Cardiac muscle cell (in vitro differentiated cells and primary cell): ENCODE measurements around the gene CHN2. TPM values are rescaled to one million over a fixed set of nuclear protein-coding genes. Genes with fewer than 3 reads are reported as not detected.
A peak's percentile ranks its signal among the peaks of the same experiment; 100 is the strongest.

ENCODE experiments used
- DNase-seq, 2 donors: peaks; one replicate each; pipeline versions ENCODE4 v3.0.0 to v3.0.0-alpha.2; 2010 to 2017; ENCODE audit warnings: low read depth in 1 of 2, low spot score in 1 of 2
- H3K27ac ChIP-seq: fragments of 200-600 bp; sonication (generic); 2 replicates; pipeline ENCODE4 v1.5.1; 2016
- H3K27me3 ChIP-seq: fragments of 200-600 bp; sonication (generic); 2 replicates; pipeline ENCODE4 v1.6.0; 2016; ENCODE audit warnings: control low read depth
- H3K36me3 ChIP-seq: fragments of 200-600 bp; sonication (generic); 2 replicates; pipeline ENCODE4 v1.5.1; 2016; ENCODE audit warnings: control low read depth
- H3K4me1 ChIP-seq: fragments of 200-600 bp; sonication (generic); 2 replicates; pipeline ENCODE4 v1.8.1; 2017; ENCODE audit warnings: low read depth, mild to moderate bottlenecking, mixed run types
- H3K4me3 ChIP-seq: fragments of 200-600 bp; sonication (generic); 2 replicates; pipeline ENCODE4 v1.5.1; 2016; ENCODE audit warnings: mild to moderate bottlenecking
- H3K9me3 ChIP-seq: fragments of 200-600 bp; sonication (generic); 2 replicates; pipeline ENCODE4 v1.5.1; 2017; ENCODE audit warnings: low read depth, mild to moderate bottlenecking, control low read depth
- CTCF ChIP-seq: IDR thresholded peaks from 2 replicates; pipeline ENCODE4 v1.5.1; 2012; ENCODE audit warnings: low read depth, mild to moderate bottlenecking, low read length
- polyA plus RNA-seq: library from polyadenylated mRNA; unstranded; fragments of >200 nt; fragmentation: Nextera tagmentation; extraction: Ambion mirVana; gene quantifications from 2 replicates; pipeline ENCODE4 v1.2.1, GENCODE V29; 2016
- total RNA-seq: library from RNA; depleted of rRNA; stranded (reverse); fragments of >200 nt; gene quantifications from 2 replicates; pipeline ENCODE4 v1.2.3, GENCODE V29; 2016

CHN2 gene
- total and polyA plus RNA-seq, 2 experiments from 2014 or later = 16.0 to 30.5 TPM

DNA sequence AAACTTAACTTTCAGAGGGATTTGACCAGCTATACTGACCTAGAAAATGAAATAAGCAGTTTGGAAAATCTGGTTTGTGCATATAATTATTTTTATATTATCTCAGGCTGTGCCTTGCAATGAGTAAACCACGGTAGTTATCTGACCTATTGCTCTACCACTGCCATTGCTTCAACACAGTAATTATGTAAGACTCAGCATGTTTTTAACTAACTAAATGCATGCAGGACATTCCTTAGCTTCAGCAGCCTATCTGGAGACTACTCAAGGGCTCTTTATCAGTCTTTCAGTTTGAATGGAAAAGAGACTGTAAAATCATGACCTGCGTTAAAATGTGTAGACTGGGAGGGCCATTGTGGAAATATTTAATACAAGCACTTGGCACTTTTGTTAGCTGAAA lies 22.5 kb downstream of the CHN2 start:
- Histone ChIP-seq H3K4me1 (peaks cover 22% of the 10 kb centered on the region), H3K27ac (peak overlapping the region; percentile 1), H3K4me3 (no peak overlapping the region), H3K36me3 (no peaks in the 10 kb centered on the region), H3K9me3 (no peaks in the 10 kb centered on the region), H3K27me3 (no peaks in the 10 kb centered on the region)
- DNase-seq = peak; percentile 67 to 75
- TF ChIP-seq CTCF = no peak

DNA sequence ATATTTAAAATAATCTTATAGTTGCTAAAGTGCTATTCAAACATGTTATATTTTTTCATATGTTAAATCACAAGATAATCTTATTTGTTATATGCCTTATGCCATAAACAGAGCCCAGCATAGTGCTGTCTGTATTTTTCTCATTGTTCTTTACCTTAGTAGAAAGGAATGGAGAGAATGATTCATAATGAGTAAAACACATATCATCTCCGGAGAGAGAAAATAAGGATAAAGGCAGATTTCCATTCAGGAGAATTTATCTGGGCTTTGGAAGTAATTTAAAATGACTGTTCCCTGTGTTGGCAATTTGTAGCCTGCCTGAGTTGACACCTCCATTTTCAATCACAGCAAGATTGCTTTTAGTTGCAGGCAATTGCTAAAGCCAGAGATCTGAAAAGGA lies 30.2 kb downstream of the CHN2 start:
- Histone ChIP-seq H3K4me3 (no peak overlapping the region), H3K36me3 (no peaks in the 10 kb centered on the region), H3K27ac (no peak overlapping the region), H3K4me1 (peaks cover 6% of the 10 kb centered on the region), H3K9me3 (no peaks in the 10 kb centered on the region), H3K27me3 (no peaks in the 10 kb centered on the region)
- no peak for TF ChIP-seq CTCF
- no peak for DNase-seq

DNA sequence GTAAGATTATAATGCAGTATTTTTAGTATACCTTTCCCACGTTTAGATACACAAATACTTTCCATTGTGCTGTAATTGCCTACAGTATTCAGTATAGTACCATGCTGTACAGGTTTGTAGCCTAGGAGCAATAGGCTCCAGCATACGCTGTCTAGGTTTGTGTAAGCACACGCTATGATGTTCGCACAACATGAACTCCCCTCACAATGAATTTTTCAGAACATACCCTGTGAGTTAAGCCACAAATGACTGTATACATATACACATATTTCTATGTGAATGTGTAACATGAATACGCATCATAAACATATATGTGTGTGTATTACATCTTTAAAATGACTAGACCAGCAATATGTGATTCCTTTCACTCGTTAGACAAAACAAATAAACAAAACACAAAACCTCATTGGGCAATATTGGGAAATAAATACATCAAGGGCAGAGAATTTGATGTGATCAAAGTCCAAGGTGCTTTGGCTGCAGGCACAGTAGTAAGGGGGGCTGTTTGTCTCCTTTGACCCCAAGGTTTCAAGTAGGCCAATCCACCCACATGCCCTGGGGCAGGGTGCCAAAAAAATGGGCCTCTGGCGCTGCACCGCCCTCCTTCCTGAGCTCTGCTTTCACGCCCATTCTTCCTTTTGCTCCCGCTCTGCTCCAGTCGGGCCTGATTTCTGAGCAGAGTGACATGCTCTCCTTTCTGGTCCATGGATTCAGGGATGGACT lies 33.9 kb downstream of the CHN2 start:
- no peaks in the 10 kb centered on the region for H3K9me3 ChIP-seq
- no peak for DNase-seq
- no peak overlapping the region for H3K27ac ChIP-seq
- no peak for TF ChIP-seq CTCF
- H3K27me3 ChIP-seq = no peaks in the 10 kb centered on the region
- no peaks in the 10 kb centered on the region for H3K36me3 ChIP-seq
- H3K4me1 ChIP-seq = peaks cover 6% of the 10 kb centered on the region
- no peak overlapping the region for H3K4me3 ChIP-seq

- TF ChIP-seq CTCF = no peak
- H3K36me3 ChIP-seq = no peaks in the 10 kb centered on the region
- no peak for DNase-seq
- no peaks in the 10 kb centered on the region for H3K9me3 ChIP-seq
- H3K4me1 ChIP-seq = peaks cover 2% of the 10 kb centered on the region
- no peak overlapping the region for H3K27ac ChIP-seq
- H3K4me3 ChIP-seq = no peak overlapping the region
- H3K27me3 ChIP-seq = no peaks in the 10 kb centered on the region
These were observed 34.5 kb downstream of the CHN2 start for GRCh38 chr7:29229066-29229465.

GRCh38 chr7:29229946-29230345 lies 35.4 kb downstream of the CHN2 start:
- no peaks in the 10 kb centered on the region for H3K9me3 ChIP-seq
- no peak overlapping the region for H3K27ac ChIP-seq
- no peak for DNase-seq
- no peaks in the 10 kb centered on the region for H3K36me3 ChIP-seq
- no peak overlapping the region for H3K4me3 ChIP-seq
- H3K27me3 ChIP-seq = no peaks in the 10 kb centered on the region
- no peak for TF ChIP-seq CTCF
- no peaks in the 10 kb centered on the region for H3K4me1 ChIP-seq
